SU-DHL-6 (cell line): ENCODE data around the gene GPNMB.

Experiments
- H2AFZ ChIP-seq: fragments of 200-600 bp; sonication (generic); 2 replicates; pipeline ENCODE4 v1.6.1; 2014; ENCODE audit warnings: low read depth, mild to moderate bottlenecking, moderate library complexity, mixed read lengths, antibody characterized with exemption, low read length; ENCODE audit not compliant: severe bottlenecking
- H3F3A ChIP-seq: fragments of 200-600 bp; shearing (Covaris generic); 2 replicates; pipeline ENCODE4 v1.6.0; 2016; ENCODE audit warnings: antibody characterized with exemption, mild to moderate bottlenecking; ENCODE audit not compliant: insufficient read depth
- H3K27ac ChIP-seq: fragments of 200-600 bp; sonication (generic); 2 replicates; pipeline ENCODE4 v1.5.1; 2016; ENCODE audit warnings: low read depth, mild to moderate bottlenecking, low read length, moderate library complexity, mixed read lengths
- H3K27me3 ChIP-seq: fragments of 200-600 bp; sonication (generic), shearing (Covaris generic); 2 replicates; pipeline ENCODE4 v1.6.0; 2014; ENCODE audit warnings: mild to moderate bottlenecking, low read length
- H3K36me3 ChIP-seq: fragments of 200-600 bp; sonication (generic); 2 replicates; pipeline ENCODE4 v1.6.1; 2014; ENCODE audit warnings: mild to moderate bottlenecking, low read length, mixed read lengths
- H3K4me2 ChIP-seq: fragments of 300-600, 200-600 bp; shearing (Covaris generic), sonication (generic); 2 replicates; pipeline ENCODE4 v1.6.0; 2014; ENCODE audit warnings: low read length, low read depth, mild to moderate bottlenecking; ENCODE audit not compliant: poor library complexity, severe bottlenecking
- H3K4me3 ChIP-seq: fragments of 200-600 bp; sonication (generic); 2 replicates; pipeline ENCODE4 v1.5.1; 2014; ENCODE audit warnings: antibody characterized with exemption, low read length, mild to moderate bottlenecking, mixed read lengths; ENCODE audit not compliant: insufficient read depth, poor library complexity, severe bottlenecking
- H3K79me2 ChIP-seq: fragments of 200-600 bp; sonication (generic); 2 replicates; pipeline ENCODE4 v1.6.1; 2014; ENCODE audit warnings: mild to moderate bottlenecking, low read length, moderate library complexity; ENCODE audit not compliant: insufficient read depth
- H3K9ac ChIP-seq: fragments of 200-600 bp; sonication (generic); 2 replicates; pipeline ENCODE4 v1.7.0; 2014; ENCODE audit warnings: mild to moderate bottlenecking, low read length
- H3K9me2 ChIP-seq: fragments of 200-600 bp; sonication (generic); replicated peaks from 2 replicates; pipeline ENCODE4 v1.6.1; 2014; ENCODE audit warnings: low read length; ENCODE audit not compliant: insufficient read depth
- H3K9me3 ChIP-seq: fragments of 200-600 bp; sonication (generic); 2 replicates; pipeline ENCODE4 v1.6.1; 2014; ENCODE audit warnings: low read length, mixed read lengths; ENCODE audit not compliant: insufficient read depth
- H4K20me1 ChIP-seq: fragments of 200-600 bp; sonication (generic); 2 replicates; pipeline ENCODE4 v1.6.1; 2014; ENCODE audit warnings: low read depth, mild to moderate bottlenecking, antibody characterized with exemption, low read length, moderate library complexity, mixed read lengths
- EZH2phosphoT487 ChIP-seq: fragments of 200-600 bp; sonication (generic), shearing (Covaris generic); conservative IDR thresholded peaks from 2 replicates; pipeline ENCODE4 v1.6.1; 2018; ENCODE audit warnings: mild to moderate bottlenecking, antibody characterized with exemption, low read length, moderate library complexity, mixed read lengths
- TF ChIP-seq, protein P1 (sequence below): fragments of 200-600 bp; sonication (generic); IDR thresholded peaks from one replicate; pipeline ENCODE4 v1.5.1; 2017; ENCODE audit warnings: antibody characterized with exemption, mild to moderate bottlenecking, low read length, moderate library complexity; ENCODE audit not compliant: insufficient read depth, poor library complexity, severe bottlenecking

GPNMB gene

DNA sequence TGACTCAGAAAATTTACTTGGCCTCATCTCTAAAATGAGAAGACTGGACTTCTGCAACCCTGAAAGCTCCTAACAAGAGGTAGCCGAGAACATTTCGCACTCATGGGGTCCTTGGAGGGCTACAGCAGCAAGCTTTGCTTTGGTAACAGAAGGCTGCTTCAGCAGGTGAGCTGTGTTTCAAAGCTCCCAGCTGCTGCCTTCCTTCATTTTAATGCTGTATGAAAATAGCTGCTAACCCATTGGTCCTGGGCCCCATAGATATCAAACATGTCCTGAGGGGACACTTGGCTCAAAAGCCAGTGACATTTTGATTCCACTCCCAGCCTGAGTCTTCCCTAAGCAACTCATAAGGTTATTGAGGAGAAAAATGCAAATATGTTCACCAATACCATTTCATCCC lies 38.3 kb downstream of the GPNMB start:
- no peaks in the 10 kb centered on the region for H3F3A ChIP-seq
- H3K4me3 ChIP-seq, result no peak overlapping the region
- no peaks in the 10 kb centered on the region for H4K20me1 ChIP-seq
- no peak for TF ChIP-seq EZH2phosphoT487
- TF ChIP-seq, protein P1, sequence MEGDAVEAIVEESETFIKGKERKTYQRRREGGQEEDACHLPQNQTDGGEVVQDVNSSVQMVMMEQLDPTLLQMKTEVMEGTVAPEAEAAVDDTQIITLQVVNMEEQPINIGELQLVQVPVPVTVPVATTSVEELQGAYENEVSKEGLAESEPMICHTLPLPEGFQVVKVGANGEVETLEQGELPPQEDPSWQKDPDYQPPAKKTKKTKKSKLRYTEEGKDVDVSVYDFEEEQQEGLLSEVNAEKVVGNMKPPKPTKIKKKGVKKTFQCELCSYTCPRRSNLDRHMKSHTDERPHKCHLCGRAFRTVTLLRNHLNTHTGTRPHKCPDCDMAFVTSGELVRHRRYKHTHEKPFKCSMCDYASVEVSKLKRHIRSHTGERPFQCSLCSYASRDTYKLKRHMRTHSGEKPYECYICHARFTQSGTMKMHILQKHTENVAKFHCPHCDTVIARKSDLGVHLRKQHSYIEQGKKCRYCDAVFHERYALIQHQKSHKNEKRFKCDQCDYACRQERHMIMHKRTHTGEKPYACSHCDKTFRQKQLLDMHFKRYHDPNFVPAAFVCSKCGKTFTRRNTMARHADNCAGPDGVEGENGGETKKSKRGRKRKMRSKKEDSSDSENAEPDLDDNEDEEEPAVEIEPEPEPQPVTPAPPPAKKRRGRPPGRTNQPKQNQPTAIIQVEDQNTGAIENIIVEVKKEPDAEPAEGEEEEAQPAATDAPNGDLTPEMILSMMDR, result no peak
- no peak overlapping the region for H3K4me2 ChIP-seq
- no peaks in the 10 kb centered on the region for H3K9me3 ChIP-seq
- H2AFZ ChIP-seq, result no peak overlapping the region
- H3K27me3 ChIP-seq, result no peaks in the 10 kb centered on the region
- H3K36me3 ChIP-seq, result no peaks in the 10 kb centered on the region
- H3K9ac ChIP-seq, result no peak overlapping the region
- no peak overlapping the region for H3K27ac ChIP-seq
- H3K79me2 ChIP-seq, result no peaks in the 10 kb centered on the region
- no peaks in the 10 kb centered on the region for H3K9me2 ChIP-seq

DNA sequence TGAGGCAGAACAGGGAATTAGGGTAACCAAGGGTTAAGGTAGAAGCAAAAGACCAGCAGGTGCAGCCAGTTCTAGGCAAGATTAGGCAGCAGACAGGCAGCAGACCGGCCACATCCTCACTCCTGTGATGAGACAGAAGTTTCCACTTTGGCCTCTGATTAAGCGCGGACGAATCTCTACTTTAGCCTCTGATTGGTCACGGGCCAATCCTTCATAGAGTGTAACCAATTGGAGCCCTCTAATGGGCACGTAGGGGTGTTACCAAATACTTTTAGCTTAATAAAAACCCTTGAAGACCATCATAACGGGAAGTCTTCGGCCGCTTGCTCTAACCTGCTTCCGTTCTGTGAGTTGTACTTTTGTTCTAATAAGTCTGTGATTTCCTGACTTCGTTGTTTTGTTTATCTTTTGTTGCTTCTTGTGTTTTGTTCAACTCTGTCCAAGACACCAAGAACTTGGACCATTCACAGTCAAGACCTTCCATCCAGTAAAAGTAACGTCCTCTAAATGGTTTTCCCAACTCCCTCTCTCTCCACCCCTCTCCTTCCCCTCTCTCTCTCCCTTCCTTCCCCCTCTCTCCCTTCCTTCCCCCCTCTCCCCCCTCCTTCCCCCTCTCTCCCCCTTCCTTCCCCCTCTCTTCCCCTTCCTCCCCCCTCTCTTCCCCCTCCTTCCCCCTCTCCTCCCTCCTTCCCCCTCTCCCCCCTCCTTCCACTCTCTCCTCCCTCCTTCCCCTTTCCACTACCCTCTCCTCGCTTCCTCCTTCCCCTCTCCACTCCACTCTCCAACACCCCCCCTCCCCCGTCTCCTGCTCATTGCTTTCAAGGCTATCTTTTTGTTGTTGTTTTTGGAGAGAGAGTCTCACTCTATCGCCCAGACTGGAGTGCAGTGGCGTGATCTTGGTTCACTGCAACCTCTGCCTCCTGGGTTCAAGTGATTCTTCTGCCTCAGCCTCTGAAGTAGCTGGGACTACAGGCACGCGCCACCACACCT lies 39.4 kb downstream of the GPNMB start:
- Histone ChIP-seq H3K27me3 (no peaks in the 10 kb centered on the region), H3K9me2 (no peaks in the 10 kb centered on the region), H3K27ac (no peak overlapping the region), H3K4me3 (no peak overlapping the region), H2AFZ (no peak overlapping the region), H3K9me3 (no peaks in the 10 kb centered on the region), H3K36me3 (no peaks in the 10 kb centered on the region), H3K9ac (no peak overlapping the region), H3F3A (no peaks in the 10 kb centered on the region), H4K20me1 (no peaks in the 10 kb centered on the region), H3K79me2 (no peaks in the 10 kb centered on the region), H3K4me2 (no peak overlapping the region)
- no peak for TF ChIP-seq EZH2phosphoT487
- TF ChIP-seq, protein P1, result no peak

DNA sequence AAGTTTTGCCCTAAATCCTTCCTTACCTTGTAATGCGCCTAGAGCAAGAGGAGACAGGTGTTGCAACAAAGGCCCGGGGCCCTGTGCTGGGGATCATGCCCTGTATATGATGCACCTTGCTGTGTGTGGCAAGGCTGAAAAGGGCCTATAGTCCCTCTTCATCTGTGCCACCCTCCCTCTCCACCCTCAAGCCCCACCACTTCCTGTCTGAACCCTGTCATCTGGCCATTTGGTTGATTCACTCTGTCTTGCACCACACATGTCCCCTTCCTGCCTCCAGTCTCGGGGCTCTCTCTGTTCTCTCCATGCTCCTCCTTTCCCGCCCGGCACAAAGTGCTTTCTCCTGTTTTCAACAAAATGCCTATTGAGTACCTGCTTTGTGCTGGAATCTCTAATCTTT lies 41.0 kb downstream of the GPNMB start:
- Histone ChIP-seq H3K9me3 (no peaks in the 10 kb centered on the region), H2AFZ (no peak overlapping the region), H4K20me1 (no peaks in the 10 kb centered on the region), H3K27ac (no peak overlapping the region), H3K9ac (no peak overlapping the region), H3K27me3 (no peaks in the 10 kb centered on the region), H3K4me2 (no peak overlapping the region), H3K9me2 (no peaks in the 10 kb centered on the region), H3K4me3 (no peak overlapping the region), H3K36me3 (no peaks in the 10 kb centered on the region), H3F3A (no peaks in the 10 kb centered on the region), H3K79me2 (no peaks in the 10 kb centered on the region)
- TF ChIP-seq EZH2phosphoT487, result no peak
- TF ChIP-seq, protein P1, result no peak
